HG02852 (cell line): ENCODE data around the gene ASMT.
"Not testable (repeated sequence)": the region's sequence is repeated elsewhere in the genome, so short reads cannot be mapped to it uniquely, and the experiment has no call there.

ENCODE experiments used
- ATAC-seq: cut with Tn5 transposase; IDR thresholded peaks from one replicate; pipeline ENCODE4 v1.9.1; 2021; ENCODE audit warnings: mild to moderate bottlenecking, moderate library complexity; ENCODE audit not compliant: unreplicated experiment

Gene ASMT, protein sequence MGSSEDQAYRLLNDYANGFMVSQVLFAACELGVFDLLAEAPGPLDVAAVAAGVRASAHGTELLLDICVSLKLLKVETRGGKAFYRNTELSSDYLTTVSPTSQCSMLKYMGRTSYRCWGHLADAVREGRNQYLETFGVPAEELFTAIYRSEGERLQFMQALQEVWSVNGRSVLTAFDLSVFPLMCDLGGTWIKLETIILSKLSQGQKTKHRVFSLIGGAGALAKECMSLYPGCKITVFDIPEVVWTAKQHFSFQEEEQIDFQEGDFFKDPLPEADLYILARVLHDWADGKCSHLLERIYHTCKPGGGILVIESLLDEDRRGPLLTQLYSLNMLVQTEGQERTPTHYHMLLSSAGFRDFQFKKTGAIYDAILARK

DNA sequence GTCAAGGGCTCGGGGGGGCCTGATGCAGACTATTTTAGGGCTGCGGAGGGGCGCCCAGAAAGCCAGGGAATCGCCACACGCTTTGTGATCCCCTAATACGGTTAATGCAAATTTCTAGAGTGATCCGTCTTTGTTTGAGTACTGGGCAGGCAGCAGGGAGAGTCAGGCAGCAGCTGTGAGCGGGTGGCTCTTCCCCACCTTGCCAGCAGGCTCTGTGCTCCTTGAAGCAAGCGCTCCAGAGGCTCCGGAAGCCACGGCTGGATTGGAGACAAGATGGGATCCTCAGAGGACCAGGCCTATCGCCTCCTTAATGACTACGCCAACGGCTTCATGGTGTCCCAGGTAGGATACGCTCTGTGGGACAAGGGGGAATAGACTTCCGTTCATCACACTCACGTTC lies at the start of gene ASMT:
Gene ASMT, plus strand, starts transcription at position 133 of the 400 bp plus-strand sequence. Its CDS starts 141 bp downstream, at position 274.
- ATAC-seq, result no peak

DNA sequence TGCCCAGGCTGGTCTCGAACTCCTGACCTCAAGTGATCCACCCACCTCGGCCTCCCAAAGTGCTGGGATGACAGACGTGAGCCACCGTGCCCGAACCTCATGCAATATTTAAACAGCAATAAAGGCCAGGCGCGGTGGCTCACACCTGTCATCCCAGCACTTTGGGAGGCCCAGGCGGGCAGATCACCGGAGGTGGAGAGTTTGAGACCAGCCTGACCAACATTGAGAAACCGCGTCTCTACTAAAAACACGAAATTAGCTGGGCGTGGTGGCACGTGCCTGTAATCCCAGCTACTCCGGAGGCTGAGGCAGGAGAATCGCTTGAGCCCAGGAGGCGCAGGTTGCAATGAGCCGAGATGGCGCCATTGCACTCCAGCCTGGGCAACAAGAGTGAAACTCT lies 40.7 kb upstream of the ASMT start:
- not testable (repeated sequence) for ATAC-seq

DNA sequence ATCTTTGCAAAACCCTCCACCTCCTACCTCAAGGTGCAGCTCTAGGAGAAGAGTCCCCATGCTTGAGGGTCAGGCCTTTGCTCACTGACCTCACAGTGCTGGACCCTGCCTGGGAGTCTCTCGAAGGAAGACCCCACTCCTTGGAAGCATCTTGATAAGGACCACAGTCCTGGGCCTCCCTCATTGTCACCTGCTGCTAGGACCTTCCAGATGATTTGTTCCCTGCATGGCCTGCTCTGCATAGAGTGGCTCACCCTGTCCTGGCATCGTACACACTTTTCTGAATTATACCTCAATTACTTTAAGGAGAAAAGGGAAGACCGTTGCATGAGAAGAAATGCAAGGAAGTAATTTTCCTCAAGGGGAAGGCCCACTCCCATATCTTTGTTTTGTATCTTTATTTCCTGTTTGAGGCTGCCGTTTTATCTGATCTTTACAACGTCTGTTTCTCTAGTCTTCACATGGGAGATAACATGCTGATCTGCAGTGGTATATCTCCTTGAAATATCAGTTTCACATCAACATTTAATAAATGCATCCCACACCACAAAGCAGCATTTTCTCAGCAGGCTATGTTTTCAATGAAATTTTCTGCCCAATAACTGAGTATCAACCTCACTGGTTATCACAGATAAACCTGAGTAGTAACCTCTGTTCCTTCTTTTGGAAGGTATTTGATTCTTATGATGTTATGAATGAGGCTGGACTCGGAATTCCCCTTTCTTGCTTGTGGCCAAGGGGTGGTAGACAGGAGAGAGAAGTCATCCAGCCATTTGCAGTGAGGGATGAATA lies 38.5 kb upstream of the ASMT start:
- ATAC-seq, result no peak

DNA sequence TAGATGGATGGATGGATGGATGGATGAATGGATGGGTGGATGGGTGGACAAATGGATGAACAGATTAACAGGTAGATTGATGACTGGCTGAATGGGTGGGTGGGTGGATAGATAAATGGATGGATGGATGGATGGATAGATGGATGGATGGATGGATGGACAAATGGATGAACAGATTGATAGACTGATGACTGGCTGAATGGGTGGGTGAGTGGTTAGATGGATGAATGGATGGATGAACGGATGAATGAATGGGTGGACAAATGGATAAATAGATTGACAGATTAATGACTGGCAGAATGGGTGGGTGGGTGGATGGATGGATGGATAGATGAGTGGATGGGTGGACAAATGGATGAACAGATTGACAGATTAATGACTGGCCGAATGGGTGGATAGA lies 37.0 kb upstream of the ASMT start:
- ATAC-seq, result no peak

DNA sequence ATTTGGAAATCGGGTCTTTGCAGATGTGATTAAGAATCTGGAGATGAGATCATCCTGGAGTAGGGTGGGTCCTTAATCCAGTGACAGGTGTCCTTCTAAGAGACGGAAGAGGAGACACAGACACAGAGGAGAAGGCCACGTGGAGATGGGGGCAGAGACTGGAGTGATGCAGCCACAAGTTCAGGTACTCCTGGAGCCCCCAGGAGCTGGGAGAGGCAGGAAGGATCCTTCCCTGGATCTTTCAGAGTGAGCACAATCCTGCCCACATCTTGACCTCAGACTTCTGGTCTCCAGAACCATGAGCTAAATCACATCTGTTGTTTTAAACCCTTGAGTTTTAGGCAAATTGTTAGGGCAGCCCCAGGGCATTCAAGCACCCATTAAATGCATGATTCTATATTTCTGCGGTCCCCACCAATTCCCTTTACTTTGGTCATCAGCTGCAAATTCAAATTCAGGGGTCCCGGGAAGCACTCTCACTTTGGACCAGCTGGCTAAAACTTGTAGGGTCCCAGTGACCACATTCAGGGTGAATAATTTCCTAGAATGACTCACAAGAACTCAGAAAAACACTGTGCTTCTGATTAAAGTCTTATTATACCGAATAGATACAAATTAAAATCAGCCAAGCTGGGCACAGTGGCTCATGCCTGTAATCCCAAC lies 36.2 kb upstream of the ASMT start:
- no peak for ATAC-seq

DNA sequence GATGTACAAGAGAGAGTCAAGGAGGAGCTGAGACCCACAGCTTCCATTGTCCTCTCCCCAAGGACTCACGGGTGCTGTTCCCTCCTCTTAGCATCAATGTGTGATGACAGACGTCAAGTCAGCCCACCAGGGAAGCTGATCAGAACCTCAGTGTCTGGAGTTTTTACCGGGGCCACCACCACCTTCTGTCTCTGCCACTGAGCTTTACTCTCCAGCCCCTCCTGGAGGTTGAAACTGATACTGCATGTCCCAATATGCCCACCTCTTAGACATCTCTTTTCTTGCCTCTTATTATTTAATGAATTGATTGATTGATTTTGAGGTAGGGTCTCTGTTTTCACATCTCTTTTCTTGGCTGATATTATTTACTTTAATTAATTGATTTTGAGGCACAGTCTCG lies 33.7 kb upstream of the ASMT start:
- no peak for ATAC-seq

DNA sequence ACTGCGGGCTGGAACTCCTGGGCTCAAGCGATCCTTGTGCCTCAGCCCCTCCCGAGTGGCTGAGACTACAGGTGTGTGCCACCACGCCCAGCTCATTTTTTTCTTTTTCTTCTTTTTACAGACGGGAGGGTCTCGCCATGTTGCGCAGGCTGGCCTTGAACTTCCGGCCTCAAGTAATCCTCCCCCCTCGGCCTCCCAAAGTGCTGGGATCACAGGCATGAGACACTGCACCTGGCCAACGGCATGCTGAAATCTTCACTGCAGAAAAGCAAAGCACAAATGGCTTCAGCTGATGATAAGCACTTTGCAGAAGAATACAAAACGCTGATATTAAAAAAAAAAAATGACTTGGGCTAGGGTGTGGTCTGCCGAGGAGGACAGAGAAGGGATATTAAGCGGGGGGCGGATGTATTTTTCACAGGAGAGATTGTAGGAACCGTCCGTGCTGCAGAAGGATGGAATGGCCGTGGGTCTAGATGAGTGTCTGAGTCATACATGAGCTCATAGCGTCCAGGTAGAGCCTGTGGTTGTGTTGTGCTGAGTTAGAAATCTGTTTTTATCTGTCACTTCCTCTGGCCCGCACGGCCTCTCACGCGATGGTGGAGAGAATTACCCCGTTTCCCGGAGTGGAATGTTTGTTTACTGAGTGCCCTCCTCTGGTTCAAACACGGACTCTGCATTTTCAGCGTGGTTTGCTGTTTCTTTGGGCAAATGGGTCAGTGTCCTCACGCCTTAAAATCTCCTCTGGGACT lies 32.0 kb upstream of the ASMT start:
- ATAC-seq, result peak; percentile 87

DNA sequence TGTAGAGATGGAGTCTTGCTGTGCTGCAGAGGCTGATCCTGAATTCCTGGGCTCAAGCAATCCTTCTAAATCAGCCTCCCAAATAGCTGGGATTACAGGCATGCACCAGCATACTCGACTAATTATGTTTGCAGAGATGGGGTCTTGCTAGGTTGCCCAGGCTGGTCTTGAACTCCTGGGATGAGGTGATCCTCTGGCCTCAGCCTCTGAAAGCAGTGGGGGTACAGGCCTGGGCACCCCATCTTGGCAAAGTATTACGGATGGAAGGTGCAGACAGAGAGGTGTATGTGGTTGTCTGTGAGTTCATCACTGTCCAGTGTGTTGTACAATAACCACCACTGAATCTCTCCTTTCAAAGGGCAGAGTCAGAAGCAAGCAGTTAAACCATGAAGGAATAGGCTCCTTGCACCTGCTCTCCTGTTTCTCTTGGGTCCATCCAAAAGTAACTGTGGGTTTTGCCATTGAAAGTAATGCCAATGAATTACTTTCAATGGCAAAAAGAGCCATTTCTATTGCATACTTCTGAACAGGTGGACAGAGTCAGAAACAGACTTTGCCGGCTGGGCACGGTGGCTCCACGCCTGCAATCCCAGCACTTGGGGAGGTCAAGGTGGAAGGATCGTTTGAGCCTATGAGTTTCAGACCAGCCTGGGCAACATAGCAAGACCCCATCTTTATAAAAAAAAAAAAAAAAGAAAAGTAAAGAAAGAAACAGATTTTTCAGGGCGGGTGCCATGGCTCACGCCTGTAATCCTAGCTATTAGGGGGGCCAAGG lies 30.4 kb upstream of the ASMT start:
- no peak for ATAC-seq

DNA sequence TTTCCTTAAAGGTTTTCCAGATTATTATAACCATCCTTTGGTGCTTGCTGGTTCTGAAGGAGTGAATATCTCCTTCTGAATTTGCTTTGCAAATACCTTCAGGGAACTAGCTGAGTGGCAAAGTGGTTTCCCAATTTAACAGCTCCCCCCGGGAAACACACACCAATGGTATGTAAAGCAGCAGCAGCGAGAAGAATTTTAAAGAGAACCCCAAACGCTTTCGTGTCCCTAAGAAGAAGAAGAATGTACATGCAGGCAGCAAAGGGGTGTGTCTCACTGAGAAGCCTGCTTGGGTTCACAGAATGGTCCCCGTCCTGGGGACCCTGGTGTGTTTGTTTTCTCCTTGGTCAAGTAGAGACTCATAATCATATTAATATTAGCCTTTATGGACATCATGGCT lies 27.7 kb upstream of the ASMT start:
- ATAC-seq, result no peak

DNA sequence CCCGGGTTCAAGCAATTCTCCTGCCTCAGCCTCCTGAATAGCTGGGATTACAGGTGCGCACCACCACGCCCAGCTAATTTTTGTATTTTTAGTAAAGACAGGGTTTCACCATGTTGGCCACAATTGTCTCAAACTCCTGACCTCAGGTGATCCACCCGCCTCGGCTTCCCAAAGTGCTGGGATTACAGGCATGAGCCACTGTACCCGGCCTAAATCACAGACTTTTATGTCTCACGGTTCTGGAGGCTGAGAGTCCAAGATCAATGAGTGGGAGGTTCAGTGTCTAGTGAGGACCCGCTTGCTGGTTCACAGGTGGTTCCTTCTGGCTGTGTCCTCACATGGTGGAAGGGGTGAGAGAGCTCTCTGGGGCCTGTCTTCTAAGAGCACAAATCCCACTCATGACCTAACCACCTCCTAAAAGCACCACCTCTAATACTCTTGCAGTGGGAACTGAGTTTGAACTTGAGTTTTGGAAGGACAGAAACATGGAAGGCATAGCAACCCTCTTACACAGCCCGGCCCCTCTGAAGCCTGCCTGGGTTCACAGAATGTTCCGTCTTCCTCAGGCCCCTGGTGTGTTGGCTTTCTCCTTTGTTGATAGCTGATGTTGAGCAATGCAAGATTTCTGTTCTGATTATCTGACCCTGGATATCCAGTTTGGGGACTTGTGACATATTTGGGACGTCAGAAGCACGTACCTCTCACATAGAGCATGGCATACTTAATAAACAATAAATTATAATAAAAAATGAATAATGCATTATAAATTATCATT lies 25.3 kb upstream of the ASMT start:
- ATAC-seq, result no peak

DNA sequence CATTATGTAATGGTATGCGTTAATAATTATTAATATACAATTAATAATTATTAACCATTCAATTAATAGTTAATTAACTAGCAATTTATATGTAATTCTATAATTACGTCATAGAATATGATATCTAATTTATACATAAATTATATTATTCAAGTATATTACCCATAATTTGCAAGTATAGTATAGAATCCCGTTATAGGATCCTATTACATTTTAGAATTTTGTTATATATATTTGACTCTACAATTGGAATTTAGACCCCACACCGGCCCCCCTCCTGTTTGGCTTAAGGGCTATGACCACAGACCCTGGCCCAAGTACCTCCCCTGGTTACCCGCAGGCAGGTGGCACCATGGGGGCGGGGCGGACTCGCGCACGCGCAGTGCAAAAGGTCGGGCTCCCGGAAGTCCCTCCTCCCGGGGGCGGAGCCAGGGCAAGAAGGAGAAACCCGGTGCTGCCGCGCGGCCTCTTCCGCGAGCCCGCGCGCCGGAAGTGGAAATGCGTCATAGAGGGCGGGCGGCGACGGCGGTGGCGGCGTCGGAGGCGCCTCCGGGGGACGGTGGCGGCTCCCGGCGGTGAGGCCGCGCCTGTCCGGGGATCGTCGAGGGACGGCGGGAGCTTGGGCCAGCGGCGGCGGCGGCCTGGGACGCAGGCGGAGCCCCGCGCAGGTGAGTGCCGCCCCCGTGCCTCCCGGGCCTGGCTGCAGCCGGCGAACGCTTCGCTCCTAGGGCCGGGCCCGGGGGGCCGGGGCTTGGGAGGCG lies 23.6 kb upstream of the ASMT start, which contains the start of gene AKAP17A:
Gene AKAP17A, plus strand, starts transcription at position 503 of the 761 bp plus-strand sequence. CDS start 1,859 bp downstream, outside the sequence.
- ATAC-seq, result peak; percentile 83

DNA sequence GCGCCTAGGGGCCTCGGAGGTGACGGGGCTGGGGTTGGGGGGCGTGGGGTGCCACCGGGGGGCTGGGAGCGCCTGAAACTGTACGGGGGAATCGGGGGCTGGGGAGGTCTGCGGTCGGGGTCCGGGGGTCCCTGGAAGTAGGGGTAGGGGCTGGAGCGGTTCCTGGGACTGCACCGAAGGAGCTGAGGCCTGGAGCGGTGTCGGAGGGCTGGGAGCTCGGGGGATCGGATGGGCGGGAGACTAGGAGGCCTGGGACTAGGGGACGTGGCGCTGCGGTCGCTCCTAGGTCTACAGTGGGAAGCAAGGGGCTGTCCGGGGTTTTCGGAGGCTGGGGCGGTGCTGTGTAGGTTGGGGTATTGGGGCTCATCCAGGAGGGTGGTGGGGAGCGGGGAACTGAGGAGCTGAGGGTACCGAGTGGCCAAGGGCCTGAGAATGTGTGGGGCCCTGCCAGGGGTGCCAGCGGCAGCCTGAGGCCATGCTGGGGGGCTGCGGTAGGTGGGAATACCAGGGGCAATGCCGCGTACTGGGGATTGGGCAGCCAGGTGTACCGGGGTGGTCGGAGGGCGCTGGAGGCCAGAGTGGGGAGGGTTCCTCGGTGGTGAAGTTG lies 22.9 kb upstream of the ASMT start:
- no peak for ATAC-seq

DNA sequence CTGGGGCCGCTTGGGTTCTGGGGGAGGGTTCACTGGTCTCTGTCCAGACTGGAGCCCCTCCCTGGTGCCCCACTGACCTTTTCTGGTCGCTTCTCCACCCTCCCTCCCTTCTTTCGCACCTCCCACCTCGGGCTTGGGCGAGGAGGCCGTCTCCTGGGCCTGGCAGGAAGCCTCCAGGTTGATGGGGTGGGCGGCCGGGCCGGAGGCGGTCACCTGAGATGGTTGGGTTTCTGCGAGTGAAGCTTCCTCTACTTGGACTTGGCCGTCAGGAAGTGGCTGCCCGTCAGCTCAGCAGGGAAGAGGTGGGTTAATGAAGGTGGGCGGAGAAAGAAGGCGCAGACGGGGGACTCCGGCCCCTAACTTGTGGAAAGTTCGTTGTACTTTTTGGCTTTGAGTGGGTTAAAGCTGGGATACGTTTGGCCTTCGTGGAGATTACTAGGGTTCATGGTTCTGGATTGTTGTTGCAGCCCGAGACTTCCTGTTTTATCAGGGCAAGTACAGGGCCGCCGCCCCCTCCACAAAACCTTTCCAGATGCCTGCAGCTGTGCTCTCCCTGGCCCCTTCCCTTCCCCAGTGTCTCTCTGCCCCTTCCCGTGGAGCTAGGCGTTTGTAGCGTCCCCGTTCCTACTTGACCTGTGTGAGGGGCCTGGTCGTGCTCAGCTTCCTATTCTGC lies 22.3 kb upstream of the ASMT start:
- peak; percentile 41 for ATAC-seq

DNA sequence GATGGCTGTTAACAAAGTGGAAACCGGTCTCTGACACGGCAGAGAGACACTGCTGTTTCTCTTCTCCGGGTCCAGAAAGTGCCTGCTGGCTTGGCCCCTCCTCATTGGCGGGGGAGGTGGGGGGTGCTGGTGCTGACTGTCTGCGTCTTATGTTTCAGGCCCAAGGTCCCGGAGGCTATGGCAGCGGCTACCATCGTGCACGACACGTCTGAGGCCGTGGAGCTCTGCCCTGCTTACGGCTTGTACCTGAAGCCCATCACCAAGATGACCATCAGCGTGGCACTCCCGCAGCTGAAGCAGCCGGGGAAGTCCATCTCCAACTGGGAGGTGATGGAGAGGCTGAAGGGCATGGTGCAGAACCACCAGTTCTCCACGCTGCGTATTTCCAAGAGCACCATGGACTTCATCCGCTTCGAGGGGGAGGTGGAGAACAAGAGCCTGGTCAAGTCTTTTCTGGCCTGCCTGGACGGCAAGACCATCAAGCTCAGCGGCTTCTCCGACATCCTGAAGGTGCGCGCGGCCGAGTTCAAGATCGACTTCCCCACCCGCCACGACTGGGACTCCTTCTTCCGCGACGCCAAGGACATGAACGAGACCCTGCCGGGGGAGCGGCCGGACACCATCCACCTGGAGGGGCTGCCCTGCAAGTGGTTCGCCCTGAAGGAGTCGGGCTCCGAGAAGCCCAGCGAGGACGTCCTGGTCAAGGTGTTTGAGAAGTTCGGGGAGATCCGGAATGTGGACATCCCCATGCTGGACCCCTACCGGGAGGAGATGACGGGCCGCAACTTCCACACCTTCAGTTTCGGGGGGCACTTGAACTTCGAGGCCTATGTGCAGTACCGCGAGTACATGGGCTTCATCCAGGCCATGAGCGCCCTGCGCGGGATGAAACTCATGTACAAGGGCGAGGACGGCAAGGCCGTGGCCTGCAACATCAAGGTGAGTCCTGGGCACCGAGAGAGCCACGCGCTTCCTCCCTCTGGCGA lies 21.3 kb upstream of the ASMT start:
- no peak for ATAC-seq

DNA sequence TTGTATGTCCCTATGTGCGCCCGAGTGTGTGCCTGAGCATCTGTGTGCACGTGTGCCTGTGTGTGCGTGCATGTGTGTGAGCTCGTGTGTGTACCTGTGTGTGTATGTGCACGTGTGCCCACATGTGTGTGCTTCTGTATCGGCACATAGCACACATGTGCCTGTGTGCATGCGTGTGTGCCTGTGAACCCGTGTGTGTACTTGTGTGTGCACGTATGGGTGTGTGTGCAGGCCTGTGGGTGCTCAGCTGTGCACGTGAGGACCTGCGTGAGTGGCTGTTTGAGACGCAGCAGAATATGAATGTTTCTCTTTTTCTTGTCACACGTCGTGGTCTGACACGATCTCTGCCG lies 19.2 kb upstream of the ASMT start:
- ATAC-seq, result no peak

DNA sequence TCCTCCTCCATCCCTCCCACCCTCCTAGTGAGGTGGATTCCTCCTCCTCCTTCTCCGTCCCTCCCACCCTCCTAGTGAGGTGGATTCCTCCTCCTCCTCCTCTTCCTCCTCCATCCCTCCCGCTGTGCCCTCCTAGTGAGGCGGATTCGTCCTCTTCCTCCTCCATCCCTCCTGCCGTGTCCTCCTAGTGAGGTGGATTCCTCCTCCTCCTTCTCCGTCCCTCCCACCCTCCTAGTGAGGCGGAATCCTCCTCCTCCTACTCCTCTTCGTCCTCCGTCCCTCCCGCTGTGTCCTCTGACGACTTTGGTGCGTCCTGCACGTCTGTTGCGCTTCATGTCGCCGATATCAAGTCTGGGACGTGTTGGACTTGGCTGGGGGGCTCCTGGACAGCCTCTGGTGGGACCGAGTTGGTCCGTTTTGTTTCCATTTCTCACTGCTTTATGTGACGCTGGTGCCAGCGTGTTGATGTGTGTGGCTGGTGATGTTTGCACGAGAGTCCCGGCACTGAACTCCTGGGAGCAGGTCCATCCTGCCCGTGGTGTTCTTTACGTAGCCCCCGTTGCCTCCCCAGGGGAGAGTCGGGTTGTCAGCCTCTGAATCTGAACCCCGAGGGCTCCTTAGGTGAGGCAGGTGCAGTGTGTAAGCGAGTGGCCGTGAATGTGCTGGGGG lies 18.0 kb upstream of the ASMT start:
- no peak for ATAC-seq
